Endothelial cell of umbilical vein (primary cell): ENCODE measurements around the gene CYP26C1. TPM values are rescaled to one million over a fixed set of nuclear protein-coding genes. Genes with fewer than 3 reads are reported as not detected.

Experiments
- BruUV-seq: library from RNA; stranded (reverse); fragments of 400-500 nt; replicated peaks from 2 replicates; lab custom pipeline; 2021; lab: Mats Ljungman, UMichigan
- CTCF ChIA-PET: fragments of 300-600, 350-600 bp; sonication (Branson Sonifier 250); formaldehyde crosslinking; loops from one replicate; lab custom pipeline; 2021; ENCODE audit warnings: antibody characterized with exemption, inconsistent platforms; lab: Charles Lee
- POLR2A ChIA-PET: fragments of 300-600, 350-600 bp; sonication (Branson Sonifier 250); formaldehyde crosslinking; loops from one replicate; lab custom pipeline; 2021; ENCODE audit warnings: antibody characterized with exemption, inconsistent platforms; lab: Charles Lee
- DNase-seq: peaks from one replicate; pipeline ENCODE4 v3.0.0-alpha.2; 2011; ENCODE audit warnings: low read depth, low spot score
- FAIRE-seq: peaks from 2 replicates; lab custom pipeline; 2011; peaks lifted over from hg19 to GRCh38; lab: Jason Lieb, UNC
- H2AFZ ChIP-seq: 2 replicates; pipeline ENCODE4 v1.6.0; 2012; ENCODE audit warnings: low read depth, low read length, control low read depth, inconsistent platforms
- H3K27ac ChIP-seq: 2 replicates; pipeline ENCODE4 v1.5.1; 2011; ENCODE audit warnings: low read depth, mild to moderate bottlenecking, control low read depth, low read length, moderate library complexity; ENCODE audit not compliant: insufficient read depth
- H3K27me3 ChIP-seq, 2 experiments: 2 replicates each; pipeline versions ENCODE4 v1.6.0 to v1.6.1; 2011; ENCODE audit warnings: low read length in 2 of 2, mixed read lengths in 1 of 2; ENCODE audit not compliant: control insufficient read depth in 2 of 2, insufficient read depth in 2 of 2
- H3K36me3 ChIP-seq, 2 experiments: 2 replicates in 1 of 2; 3 replicates in 1 of 2; pipeline ENCODE4 v1.5.1; 2011; ENCODE audit warnings: low read length in 2 of 2, mild to moderate bottlenecking in 1 of 2, moderate library complexity in 1 of 2; ENCODE audit not compliant: control insufficient read depth in 2 of 2, insufficient read depth in 2 of 2; ENCODE audit errors: extremely low read depth in 1 of 2
- H3K4me1 ChIP-seq: 3 replicates; pipeline ENCODE4 v1.5.1; 2011; ENCODE audit warnings: mild to moderate bottlenecking, low read length; ENCODE audit not compliant: control insufficient read depth, insufficient read depth; ENCODE audit errors: extremely low read depth
- H3K4me2 ChIP-seq: 2 replicates; pipeline ENCODE4 v1.6.1; 2011; ENCODE audit warnings: low read length, control low read depth, mixed read lengths; ENCODE audit not compliant: insufficient read depth
- H3K4me3 ChIP-seq, 3 experiments: fragments of 200-600 bp in 1 of 3; sonication (generic), shearing (Covaris generic) in 1 of 3; replicated peaks in 1 of 3; 2 replicates each; pipeline ENCODE4 v1.5.1; 2011 to 2016; ENCODE audit warnings: control low read depth in 3 of 3, low read length in 3 of 3, mild to moderate bottlenecking in 2 of 3, inconsistent platforms in 1 of 3, low read depth in 1 of 3, moderate library complexity in 1 of 3; ENCODE audit not compliant: insufficient read depth in 1 of 3
- H3K79me2 ChIP-seq: 2 replicates; pipeline ENCODE4 v1.6.0; 2012; ENCODE audit warnings: low read length, inconsistent platforms; ENCODE audit not compliant: control insufficient read depth, insufficient read depth
- H3K9ac ChIP-seq: replicated peaks from 2 replicates; pipeline ENCODE3; 2011; ENCODE audit warnings: low read length, control low read depth; ENCODE audit not compliant: insufficient read depth; ENCODE audit errors: extremely low read depth
- H3K9me1 ChIP-seq: replicated peaks from 3 replicates; pipeline ENCODE4 v1.6.0; 2011; ENCODE audit warnings: mild to moderate bottlenecking, low read length; ENCODE audit not compliant: control insufficient read depth, insufficient read depth; ENCODE audit errors: extremely low read depth
- H3K9me3 ChIP-seq: replicated peaks from 2 replicates; pipeline ENCODE4 v1.5.1; 2012; ENCODE audit warnings: low read length, inconsistent platforms; ENCODE audit not compliant: control insufficient read depth, insufficient read depth
- H4K20me1 ChIP-seq: replicated peaks from 2 replicates; pipeline ENCODE3; 2011; ENCODE audit warnings: mild to moderate bottlenecking, low read length; ENCODE audit not compliant: control insufficient read depth, insufficient read depth; ENCODE audit errors: extremely low read depth
- EZH2 ChIP-seq: IDR thresholded peaks from 2 replicates; pipeline ENCODE4 v1.6.1; 2012; ENCODE audit warnings: borderline replicate concordance, low read depth, mild to moderate bottlenecking, moderate library complexity, low read length, inconsistent platforms; ENCODE audit not compliant: severe bottlenecking
- FOS ChIP-seq: IDR thresholded peaks from 2 replicates; pipeline ENCODE4 v1.6.1; 2011; ENCODE audit warnings: mild to moderate bottlenecking, low read length, moderate library complexity, borderline replicate concordance; ENCODE audit not compliant: insufficient read depth
- GATA2 ChIP-seq: IDR thresholded peaks from 2 replicates; pipeline ENCODE4 v1.7.0; 2011; ENCODE audit warnings: low read depth, mild to moderate bottlenecking, moderate library complexity, mixed read lengths, low read length; ENCODE audit not compliant: insufficient read length, insufficient read depth
- JUN ChIP-seq: IDR thresholded peaks from 2 replicates; pipeline ENCODE4 v1.6.1; 2011; ENCODE audit warnings: borderline replicate concordance, low read depth; ENCODE audit not compliant: insufficient read length, insufficient read depth
- MYC ChIP-seq: IDR thresholded peaks from one replicate; pipeline ENCODE4 v1.6.1; 2011; ENCODE audit warnings: mild to moderate bottlenecking, low read depth, low read length
- POLR2A ChIP-seq: IDR thresholded peaks from 2 replicates; pipeline ENCODE4 v1.6.1; 2012; ENCODE audit warnings: low read depth, mild to moderate bottlenecking, control low read depth, low read length
- dilution Hi-C: fragments of 300-500 bp; cut with MboI; formaldehyde crosslinking; loops from one replicate; pipeline ENCODE4 v1.15.0; 2019; ENCODE audit warnings: low sequenced_read_pairs; ENCODE audit not compliant: extremely low pct_ligation_motif_present
- intact Hi-C: fragments of 100-400 bp; cut with micrococcal nuclease; formaldehyde crosslinking; loops from one replicate; pipeline ENCODE4 v1.10.0; 2022
- polyA plus RNA-seq, 4 experiments: library from polyadenylated mRNA; depleted of rRNA in 3 of 4; stranded (reverse) in 3 of 4; unstranded in 1 of 4; fragments of >200 nt; gene quantifications; 2 replicates each; pipeline versions ENCODE4 v1.2.1 to v1.2.3, GENCODE V29; 2011 to 2012; ENCODE audit warnings: missing spikeins in 1 of 4
- total RNA-seq: library from RNA; stranded (reverse); gene quantifications from 2 replicates; pipeline ENCODE4 v1.2.3, GENCODE V29; 2021
- TF ChIP-seq, protein P1 (sequence below): IDR thresholded peaks from 2 replicates; pipeline ENCODE4 v1.6.1; 2011; ENCODE audit not compliant: insufficient read depth, insufficient read length
- TF ChIP-seq, protein P2 (sequence below), 2 donors: IDR thresholded peaks; 1 replicate in 1 of 2; 2 replicates in 1 of 2; pipeline ENCODE4 v1.5.1; 2011; ENCODE audit warnings: low read length in 2 of 2, mild to moderate bottlenecking in 2 of 2, moderate library complexity in 2 of 2, control low read depth in 1 of 2, inconsistent platforms in 1 of 2, low read depth in 1 of 2; ENCODE audit not compliant: insufficient read depth in 1 of 2; ENCODE audit errors: extremely low read depth in 1 of 2

Gene CYP26C1
- total and polyA plus RNA-seq, 2 donors (not counting 3 experiments of a cell fraction or from before 2014, with no cell fraction given), result 0.12 to 3.0 TPM

DNA sequence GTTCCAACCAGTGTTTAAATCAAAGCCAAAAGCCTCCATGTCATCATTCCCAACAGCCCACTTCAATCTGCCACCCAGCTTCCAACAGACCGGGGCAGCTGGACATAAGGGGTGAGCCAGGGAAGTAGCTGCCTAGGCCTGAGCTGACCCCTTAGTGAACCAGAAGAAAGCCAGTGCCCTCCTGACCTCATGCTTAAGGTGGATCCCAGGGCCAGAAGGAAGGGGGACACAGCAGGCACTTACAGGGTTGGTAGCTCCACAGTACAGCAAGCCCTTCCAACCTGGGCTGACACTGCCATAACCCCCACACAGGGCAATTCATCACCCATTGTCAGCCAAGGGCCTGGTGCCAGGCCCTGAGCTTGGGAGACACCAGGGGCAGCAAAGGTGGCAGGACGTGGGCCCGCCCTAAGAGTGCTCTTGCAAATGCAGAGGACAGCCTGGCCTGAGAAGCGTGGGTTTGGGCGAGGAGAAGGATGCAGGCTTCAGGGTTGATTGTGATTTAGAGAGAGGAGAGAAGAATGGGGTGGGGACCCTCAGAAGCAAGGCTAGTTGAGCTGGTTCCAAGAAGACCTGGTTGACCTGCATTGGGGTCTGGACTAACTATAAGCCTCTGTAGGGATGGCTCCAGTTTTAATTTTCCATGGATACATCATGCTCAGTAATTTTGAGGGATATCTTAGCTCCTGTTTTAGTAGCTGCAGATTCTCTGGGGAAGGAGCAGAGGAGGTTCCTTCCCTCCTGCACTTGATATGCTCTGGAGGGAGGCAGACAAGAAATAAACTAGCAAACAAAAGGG is 10.0 kb downstream of the CYP26C1 start:
- Histone ChIP-seq H4K20me1 (peaks cover 3% of the 10 kb centered on the region), H3K27me3 (peaks cover 38 to 47% of the 10 kb centered on the region in 2 experiments), H3K9me3 (no peaks in the 10 kb centered on the region), H3K9ac (no peak overlapping the region), H3K4me3 (no peak overlapping the region), H3K79me2 (no peaks in the 10 kb centered on the region), H2AFZ (no peak overlapping the region), H3K36me3 (peaks cover 0 to 10% of the 10 kb centered on the region in 2 experiments), H3K4me2 (no peak overlapping the region), H3K27ac (no peak overlapping the region), H3K9me1 (no peaks in the 10 kb centered on the region), H3K4me1 (peaks cover 36% of the 10 kb centered on the region)
- no TSS peak for BruUV-seq
- POLR2A ChIA-PET, result no interaction called here
- CTCF ChIA-PET, result interaction anchor here (0.6 to 1.6 kb wide), 3 partner anchors 9 to 222 kb away, joined by 3 to 6 read pairs (median 3); no protein-coding TSS in a partner anchor
- DNase-seq (no peak), FAIRE-seq (no peak)
- TF ChIP-seq JUN, result no peak
- TF ChIP-seq EZH2, result no peak
- no peak for TF ChIP-seq FOS
- no peak for TF ChIP-seq POLR2A
- TF ChIP-seq, protein P1, sequence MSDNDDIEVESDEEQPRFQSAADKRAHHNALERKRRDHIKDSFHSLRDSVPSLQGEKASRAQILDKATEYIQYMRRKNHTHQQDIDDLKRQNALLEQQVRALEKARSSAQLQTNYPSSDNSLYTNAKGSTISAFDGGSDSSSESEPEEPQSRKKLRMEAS, result no peak
- no peak for TF ChIP-seq MYC
- TF ChIP-seq GATA2, result no peak
- intact Hi-C loops (no loop called here), dilution Hi-C loops (no loop called here)

DNA sequence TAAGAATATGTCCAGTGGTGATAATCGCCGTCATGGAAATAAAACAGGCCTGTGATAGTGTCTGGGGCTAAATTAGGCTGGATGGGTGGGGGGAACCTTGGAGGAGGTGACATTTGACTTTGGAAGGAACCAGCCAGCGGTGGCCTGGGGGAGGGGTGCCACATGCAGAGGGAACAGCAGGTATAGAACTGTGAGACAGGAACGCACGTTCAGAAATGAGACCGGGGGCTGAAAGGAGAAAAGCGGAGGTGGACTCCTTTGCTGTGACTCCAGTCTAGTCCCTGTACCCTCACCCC is 10.5 kb downstream of the CYP26C1 start:
- no TSS peak for BruUV-seq
- no peak overlapping the region for H2AFZ ChIP-seq
- POLR2A ChIA-PET, result no interaction called here
- H3K9me1 ChIP-seq, result no peaks in the 10 kb centered on the region
- H3K9ac ChIP-seq, result no peak overlapping the region
- dilution Hi-C loops (no loop called here), intact Hi-C loops (no loop called here)
- H3K4me1 ChIP-seq, result peaks cover 36% of the 10 kb centered on the region
- TF ChIP-seq, protein P2, sequence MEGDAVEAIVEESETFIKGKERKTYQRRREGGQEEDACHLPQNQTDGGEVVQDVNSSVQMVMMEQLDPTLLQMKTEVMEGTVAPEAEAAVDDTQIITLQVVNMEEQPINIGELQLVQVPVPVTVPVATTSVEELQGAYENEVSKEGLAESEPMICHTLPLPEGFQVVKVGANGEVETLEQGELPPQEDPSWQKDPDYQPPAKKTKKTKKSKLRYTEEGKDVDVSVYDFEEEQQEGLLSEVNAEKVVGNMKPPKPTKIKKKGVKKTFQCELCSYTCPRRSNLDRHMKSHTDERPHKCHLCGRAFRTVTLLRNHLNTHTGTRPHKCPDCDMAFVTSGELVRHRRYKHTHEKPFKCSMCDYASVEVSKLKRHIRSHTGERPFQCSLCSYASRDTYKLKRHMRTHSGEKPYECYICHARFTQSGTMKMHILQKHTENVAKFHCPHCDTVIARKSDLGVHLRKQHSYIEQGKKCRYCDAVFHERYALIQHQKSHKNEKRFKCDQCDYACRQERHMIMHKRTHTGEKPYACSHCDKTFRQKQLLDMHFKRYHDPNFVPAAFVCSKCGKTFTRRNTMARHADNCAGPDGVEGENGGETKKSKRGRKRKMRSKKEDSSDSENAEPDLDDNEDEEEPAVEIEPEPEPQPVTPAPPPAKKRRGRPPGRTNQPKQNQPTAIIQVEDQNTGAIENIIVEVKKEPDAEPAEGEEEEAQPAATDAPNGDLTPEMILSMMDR (IDR thresholded peaks at IDR 0.05; ENCODE audit: extremely low read depth in 1 of 2, insufficient read depth in 1 of 2, low read depth in 1 of 2, low read length in 2 of 2), result no peak
- TF ChIP-seq MYC (no peak), GATA2 (no peak), FOS (no peak), EZH2 (no peak), JUN (no peak)
- H3K79me2 ChIP-seq, result no peaks in the 10 kb centered on the region
- CTCF ChIA-PET, result interaction anchor here (0.6 to 1.6 kb wide), 4 partner anchors 9 to 463 kb away, joined by 3 to 6 read pairs (median 3); no protein-coding TSS in a partner anchor
- H3K27me3 ChIP-seq, result peaks cover 41 to 52% of the 10 kb centered on the region in 2 experiments
- no peak for FAIRE-seq
- no peaks in the 10 kb centered on the region for H3K9me3 ChIP-seq
- no peak overlapping the region for H3K4me2 ChIP-seq
- DNase-seq, result no peak
- no peak overlapping the region for H3K4me3 ChIP-seq
- H3K36me3 ChIP-seq, result peaks cover 0 to 10% of the 10 kb centered on the region in 2 experiments
- H4K20me1 ChIP-seq, result peaks cover 3% of the 10 kb centered on the region
- H3K27ac ChIP-seq, result no peak overlapping the region
